H9 (cell line): ENCODE results near the gene TMEM52B. TPM values are rescaled to one million over a fixed set of nuclear protein-coding genes. Genes with fewer than 3 reads are reported as not detected.
A peak's percentile ranks its signal among the peaks of the same experiment; 100 is the strongest.

Experiments used
- DNase-seq: peaks from one replicate; pipeline ENCODE4 v3.0.0-alpha.2; 2017
- H2AFZ ChIP-seq: one replicate; pipeline ENCODE4 v1.6.1; 2013; ENCODE audit warnings: mild to moderate bottlenecking, low read length, control low read depth, moderate library complexity
- H2AK5ac ChIP-seq: 2 replicates; pipeline ENCODE4 v1.6.1; 2013; ENCODE audit warnings: low read length, control low read depth, mixed read lengths; ENCODE audit not compliant: insufficient read length
- H2BK120ac ChIP-seq: one replicate; pipeline ENCODE4 v1.6.1; 2013; ENCODE audit warnings: low read depth, mild to moderate bottlenecking, low read length, control low read depth, inconsistent platforms; ENCODE audit not compliant: poor library complexity, severe bottlenecking
- H2BK12ac ChIP-seq: 2 replicates; pipeline ENCODE4 v1.6.1; 2013; ENCODE audit warnings: low read length, control low read depth, mixed read lengths, low read depth; ENCODE audit not compliant: insufficient read length
- H2BK15ac ChIP-seq: 2 replicates; pipeline ENCODE4 v1.6.1; 2013; ENCODE audit warnings: low read depth, low read length, control low read depth
- H2BK20ac ChIP-seq: one replicate; pipeline ENCODE4 v1.6.1; 2013; ENCODE audit warnings: low read depth, mild to moderate bottlenecking, low read length, control low read depth, inconsistent platforms; ENCODE audit not compliant: poor library complexity, severe bottlenecking
- H2BK5ac ChIP-seq: 2 replicates; pipeline ENCODE4 v1.6.1; 2013; ENCODE audit warnings: low read length, control low read depth, mixed read lengths; ENCODE audit not compliant: insufficient read length
- H3K14ac ChIP-seq: 2 replicates; pipeline ENCODE4 v1.6.1; 2013; ENCODE audit warnings: low read length, control low read depth; ENCODE audit not compliant: insufficient read depth
- H3K18ac ChIP-seq: 2 replicates; pipeline ENCODE4 v1.6.1; 2013; ENCODE audit warnings: low read depth, mild to moderate bottlenecking, mixed read lengths, low read length, control low read depth; ENCODE audit not compliant: insufficient read length
- H3K23ac ChIP-seq: 2 replicates; pipeline ENCODE4 v1.6.1; 2013; ENCODE audit warnings: low read length, control low read depth, mixed read lengths, low read depth; ENCODE audit not compliant: insufficient read length
- H3K23me2 ChIP-seq: 2 replicates; pipeline ENCODE4 v1.6.1; 2013; ENCODE audit warnings: low read depth, mild to moderate bottlenecking, mixed read lengths, low read length, control low read depth; ENCODE audit not compliant: insufficient read length, poor library complexity, severe bottlenecking
- H3K27ac ChIP-seq: 2 replicates; pipeline ENCODE4 v1.5.1; 2013; ENCODE audit warnings: low read length, control low read depth, mixed read lengths, low read depth; ENCODE audit not compliant: insufficient read length
- H3K27me3 ChIP-seq: 2 replicates; pipeline ENCODE4 v1.6.1; 2013; ENCODE audit warnings: low read length, control low read depth, inconsistent platforms; ENCODE audit not compliant: insufficient read depth
- H3K4ac ChIP-seq: 2 replicates; pipeline ENCODE4 v1.6.1; 2013; ENCODE audit warnings: low read depth, mild to moderate bottlenecking, control low read depth, inconsistent platforms, low read length, moderate library complexity
- H3K4me1 ChIP-seq: 2 replicates; pipeline ENCODE4 v1.6.1; 2013; ENCODE audit warnings: low read length, control low read depth, inconsistent platforms; ENCODE audit not compliant: insufficient read depth
- H3K4me2 ChIP-seq: 2 replicates; pipeline ENCODE4 v1.6.1; 2013; ENCODE audit warnings: low read length, control low read depth, mixed read lengths; ENCODE audit not compliant: insufficient read length, insufficient read depth
- H3K56ac ChIP-seq: 2 replicates; pipeline ENCODE4 v1.6.1; 2013; ENCODE audit warnings: low read depth, mild to moderate bottlenecking, mixed read lengths, low read length, control low read depth; ENCODE audit not compliant: insufficient read length
- H3K79me1 ChIP-seq: 2 replicates; pipeline ENCODE4 v1.6.1; 2013; ENCODE audit warnings: low read depth, mild to moderate bottlenecking, moderate library complexity, low read length, control low read depth, inconsistent platforms; ENCODE audit not compliant: insufficient read depth, poor library complexity, severe bottlenecking
- H3K79me2 ChIP-seq: 2 replicates; pipeline ENCODE4 v1.6.1; 2013; ENCODE audit warnings: low read length, control low read depth, inconsistent platforms; ENCODE audit not compliant: insufficient read depth
- H3K9ac ChIP-seq: 2 replicates; pipeline ENCODE4 v1.6.1; 2013; ENCODE audit warnings: low read length, control low read depth, mixed read lengths; ENCODE audit not compliant: insufficient read length; ENCODE audit errors: extremely low read depth
- H3K9me3 ChIP-seq: one replicate; pipeline ENCODE4 v1.6.1; 2013; ENCODE audit warnings: low read depth, low read length, inconsistent platforms; ENCODE audit not compliant: control insufficient read depth
- H3T11ph ChIP-seq: one replicate; pipeline ENCODE4 v1.6.1; 2013; ENCODE audit warnings: mild to moderate bottlenecking, low read length, control low read depth, inconsistent platforms
- H4K20me1 ChIP-seq: one replicate; pipeline ENCODE4 v1.6.1; 2013; ENCODE audit not compliant: control insufficient read depth, insufficient read length, insufficient read depth
- H4K5ac ChIP-seq: 2 replicates; pipeline ENCODE4 v1.6.1; 2013; ENCODE audit warnings: low read depth, mild to moderate bottlenecking, mixed read lengths, low read length, control low read depth; ENCODE audit not compliant: insufficient read length
- H4K8ac ChIP-seq: replicated peaks from 2 replicates; pipeline ENCODE4 v1.6.1; 2013; ENCODE audit warnings: low read length, control low read depth, mixed read lengths, low read depth; ENCODE audit not compliant: insufficient read length
- H4K91ac ChIP-seq: 2 replicates; pipeline ENCODE4 v1.6.1; 2013; ENCODE audit warnings: low read depth, mild to moderate bottlenecking, moderate library complexity, mixed read lengths, low read length, control low read depth; ENCODE audit not compliant: insufficient read length
- H3K27ac Mint-ChIP-seq, 3 experiments: 2 replicates in 2 of 3; 3 replicates in 1 of 3; pipeline ENCODE4 v1.8.0; 2020 to 2021; ENCODE audit warnings: mixed read lengths in 3 of 3, mild to moderate bottlenecking in 1 of 3, moderate library complexity in 1 of 3
- H3K27me3 Mint-ChIP-seq: 2 replicates; pipeline ENCODE4 v1.8.0; 2021; ENCODE audit warnings: low read depth, mild to moderate bottlenecking, moderate library complexity, mixed read lengths
- H3K36me3 Mint-ChIP-seq, 3 experiments: 2 replicates in 2 of 3; 3 replicates in 1 of 3; pipeline ENCODE4 v1.8.0; 2020 to 2021; ENCODE audit warnings: low read depth in 3 of 3, mixed read lengths in 3 of 3; ENCODE audit not compliant: insufficient read depth in 1 of 3
- H3K4me1 Mint-ChIP-seq, 2 experiments: 2 replicates each; pipeline ENCODE4 v1.8.0; 2020; ENCODE audit warnings: mixed read lengths in 2 of 2
- H3K4me3 Mint-ChIP-seq, 2 experiments: 2 replicates in 1 of 2; 3 replicates in 1 of 2; pipeline ENCODE4 v1.8.0; 2020 to 2021; ENCODE audit warnings: mild to moderate bottlenecking in 2 of 2, mixed read lengths in 2 of 2, moderate library complexity in 1 of 2
- H3K9me3 Mint-ChIP-seq, 2 experiments: 2 replicates in 1 of 2; 3 replicates in 1 of 2; pipeline ENCODE4 v1.8.0; 2020; ENCODE audit warnings: mild to moderate bottlenecking in 2 of 2, mixed read lengths in 2 of 2, moderate library complexity in 1 of 2
- CTCF ChIP-seq: fragments of 200-600 bp; sonication (generic); conservative IDR thresholded peaks from 3 replicates; pipeline ENCODE4 v1.8.0; 2021; ENCODE audit warnings: antibody characterized with exemption, mild to moderate bottlenecking
- WGBS: extraction: QIAGEN DNeasy Blood & Tissue Kit; methylation state at CpG from one replicate; pipeline ENCODE4 v1.1.7; 2013; ENCODE audit warnings: missing lambda C conversion rate, low lambda C conversion rate, mixed read lengths; ENCODE audit not compliant: insufficient read length; ENCODE audit errors: extremely low coverage; 5-methylcytosine and 5-hydroxymethylcytosine counted together
- total RNA-seq: library from RNA; stranded (reverse); gene quantifications from 2 replicates; pipeline ENCODE4 v1.2.1, GENCODE V29; 2021

Gene TMEM52B
- total RNA-seq, 1 experiment from 2014 or later, result not detected

GRCh38 chr12:10190558-10191388 is 11.9 kb downstream of the TMEM52B start:
- Histone ChIP-seq H2BK120ac (no peak overlapping the region), H3K27me3 (no peaks in the 10 kb centered on the region), H2BK20ac (no peak overlapping the region), H3K4ac (no peak overlapping the region), H4K5ac (no peak overlapping the region), H3K23ac (no peak overlapping the region), H3K9me3 (no peaks in the 10 kb centered on the region), H3K14ac (no peak overlapping the region), H2BK15ac (no peak overlapping the region), H3K9ac (no peak overlapping the region), H2BK12ac (no peak overlapping the region), H4K8ac (no peak overlapping the region), H3K27ac (no peak overlapping the region), H2AK5ac (no peak overlapping the region), H3K4me1 (no peaks in the 10 kb centered on the region), H3K23me2 (no peaks in the 10 kb centered on the region), H3K56ac (no peak overlapping the region), H3K18ac (no peak overlapping the region), H4K91ac (no peak overlapping the region), H2AFZ (no peak overlapping the region), H4K20me1 (no peaks in the 10 kb centered on the region), H3K79me2 (no peaks in the 10 kb centered on the region), H2BK5ac (no peak overlapping the region), H3K79me1 (no peaks in the 10 kb centered on the region), H3K4me2 (no peak overlapping the region), H3T11ph (no peak overlapping the region)
- Mint-ChIP-seq H3K27me3 (no peaks in the 10 kb centered on the region), H3K9me3 (peaks cover 7% of the 10 kb centered on the region in 2 experiments; a peak in 3 of 5 replicates), H3K27ac (no peak overlapping the region; a peak in 1 of 7 replicates), H3K36me3 (peaks cover 0 to 4% (median 0%) of the 10 kb centered on the region in 3 experiments; a peak in 1 of 7 replicates), H3K4me3 (no peak overlapping the region), H3K4me1 (peaks cover 2 to 9% of the 10 kb centered on the region in 2 experiments; a peak in 3 of 4 replicates)
- TF ChIP-seq CTCF, result peak; percentile 76
- peak; percentile 82 for DNase-seq
- no CpG with 5 or more reads among the region's 13 CpGs for WGBS
